ENCODE data around the gene ZNF324.
"Not testable (repeated sequence)": the region's sequence is repeated elsewhere in the genome, so short reads cannot be mapped to it uniquely, and the experiment has no call there.

The ZNF324 gene

DNA sequence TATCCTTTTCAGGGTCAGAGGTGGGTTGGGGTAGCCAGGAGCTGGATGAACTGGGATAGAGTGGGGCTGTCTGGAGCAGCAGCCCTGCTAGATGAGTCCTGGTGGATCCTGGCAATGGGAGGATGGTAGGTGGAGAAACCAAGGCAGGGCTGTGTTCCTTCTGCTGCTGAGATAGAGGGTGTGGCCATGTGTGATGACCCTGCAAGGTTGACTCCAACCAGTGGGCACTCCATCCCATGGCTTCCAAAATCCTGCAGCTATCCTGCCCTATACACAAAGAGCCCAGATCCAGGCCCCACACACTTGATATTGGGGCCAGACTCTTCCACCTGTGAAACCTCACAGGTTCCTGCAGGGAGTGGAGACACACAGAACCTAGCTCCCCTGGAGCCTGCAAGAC is 6.9 kb downstream of the ZNF324 start:
- DNase-seq, result no peak

DNA sequence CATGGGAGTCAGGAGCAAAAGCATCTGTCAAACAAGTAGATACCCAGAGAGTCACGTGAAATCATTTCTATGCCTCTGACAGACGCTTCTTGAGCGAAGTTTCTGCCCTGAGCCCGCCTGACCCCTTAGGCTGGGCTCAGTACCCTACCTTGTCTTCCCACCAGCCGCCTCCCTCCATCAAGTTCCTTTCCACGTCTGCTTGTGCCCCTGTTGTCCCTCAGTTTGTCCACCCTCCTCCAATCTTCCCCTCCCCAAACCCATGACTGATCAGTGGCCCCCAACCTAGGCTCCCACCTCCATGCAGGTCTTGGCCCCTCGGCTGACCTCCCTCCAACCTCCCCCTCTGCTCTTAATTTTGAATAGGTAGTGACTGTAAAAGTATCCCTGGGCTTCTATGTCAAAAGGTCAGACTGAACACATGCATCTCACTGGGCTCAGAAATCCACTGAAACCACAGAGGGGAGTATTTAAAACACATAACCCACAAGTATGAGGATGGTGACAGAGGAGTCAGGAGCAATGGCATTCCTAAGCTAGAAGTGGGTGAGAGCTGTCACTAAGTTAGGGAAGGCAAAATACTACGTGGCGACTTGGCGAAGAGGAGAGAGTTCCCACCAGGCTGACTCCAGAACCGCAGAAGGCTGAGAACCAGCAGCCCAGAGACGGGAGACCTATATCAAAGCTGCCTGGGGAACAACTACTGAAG is 7.6 kb downstream of the ZNF324 start:
- DNase-seq, result no peak

DNA sequence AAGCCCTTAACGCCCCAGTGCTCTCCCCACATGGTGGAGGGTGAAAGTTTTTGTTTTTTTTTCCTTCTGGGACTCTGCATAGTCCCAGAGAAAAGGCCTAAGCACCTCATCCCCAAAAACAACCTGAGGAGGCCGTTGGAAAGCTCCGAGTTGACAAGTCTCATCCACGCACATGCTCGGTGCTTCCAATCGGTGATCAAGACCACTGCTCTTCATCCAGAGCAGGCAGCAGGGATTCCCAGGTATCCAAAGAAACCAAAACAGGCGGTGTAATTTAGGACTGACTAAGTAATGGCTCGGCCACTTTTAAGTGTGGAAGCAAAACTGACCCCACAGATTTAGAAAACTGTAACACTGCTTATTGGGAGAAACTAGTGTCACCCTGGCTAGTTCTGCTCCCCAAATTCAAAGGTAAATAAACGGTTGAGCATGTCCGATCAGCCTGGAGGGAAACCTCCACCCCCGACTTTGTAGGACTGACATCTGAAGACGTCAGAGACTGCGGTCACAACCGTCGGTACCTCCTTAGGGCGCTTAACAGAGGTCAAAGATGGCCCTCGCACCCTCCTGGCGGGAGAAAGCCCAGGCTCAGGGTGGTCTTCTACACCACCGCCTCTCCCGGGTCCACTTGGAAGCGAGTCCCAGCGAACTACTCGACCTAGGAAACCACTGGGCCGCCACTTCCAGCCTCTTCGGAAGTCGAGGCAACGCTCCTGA is 8.3 kb downstream of the ZNF324 start:
- no peak for DNase-seq

DNA sequence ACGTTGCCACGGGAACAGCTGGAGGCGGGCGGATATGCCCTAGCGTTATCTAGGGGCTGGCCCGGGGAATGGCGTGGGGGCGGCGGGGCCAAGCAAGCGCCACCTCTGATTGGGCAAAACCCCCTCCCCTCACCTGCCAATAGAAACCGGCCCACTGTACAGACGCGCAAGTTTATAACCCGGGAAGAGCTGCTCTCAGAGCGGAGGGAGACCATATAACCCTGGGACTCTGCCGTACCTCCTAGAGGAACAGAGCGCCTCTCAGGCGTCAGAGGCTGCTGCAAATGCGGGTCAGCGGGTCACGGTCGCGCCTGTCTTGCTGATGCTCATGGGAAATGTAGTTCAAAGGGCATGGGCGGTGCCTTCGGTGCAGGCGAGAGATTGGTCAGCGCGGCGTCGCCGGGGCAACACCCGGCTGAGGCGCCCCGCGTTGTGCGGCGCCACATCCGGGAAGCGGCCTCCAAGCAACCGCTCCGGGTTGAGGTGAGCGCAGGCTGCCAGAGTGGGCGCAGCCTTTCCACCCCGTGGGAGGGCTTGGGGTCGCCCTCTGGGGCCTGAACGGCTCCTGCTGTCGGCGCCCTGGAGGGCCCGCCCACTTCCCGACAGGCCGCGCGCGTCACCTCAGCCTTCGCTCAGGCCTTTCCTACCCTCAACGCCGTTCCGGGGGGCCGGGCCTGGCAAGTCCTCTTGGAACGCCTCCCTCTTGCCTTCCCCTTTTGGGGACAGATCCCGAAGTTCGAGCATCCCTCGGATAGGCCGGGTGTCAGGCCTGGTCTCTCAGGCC is 9.0 kb downstream of the ZNF324 start, which contains the start of gene ZNF446:
Gene ZNF446 (plus strand): TSS at position 639 of the 784 bp plus-strand sequence. CDS start 867 bp downstream, outside the sequence.
- peak; percentile 96 for DNase-seq

DNA sequence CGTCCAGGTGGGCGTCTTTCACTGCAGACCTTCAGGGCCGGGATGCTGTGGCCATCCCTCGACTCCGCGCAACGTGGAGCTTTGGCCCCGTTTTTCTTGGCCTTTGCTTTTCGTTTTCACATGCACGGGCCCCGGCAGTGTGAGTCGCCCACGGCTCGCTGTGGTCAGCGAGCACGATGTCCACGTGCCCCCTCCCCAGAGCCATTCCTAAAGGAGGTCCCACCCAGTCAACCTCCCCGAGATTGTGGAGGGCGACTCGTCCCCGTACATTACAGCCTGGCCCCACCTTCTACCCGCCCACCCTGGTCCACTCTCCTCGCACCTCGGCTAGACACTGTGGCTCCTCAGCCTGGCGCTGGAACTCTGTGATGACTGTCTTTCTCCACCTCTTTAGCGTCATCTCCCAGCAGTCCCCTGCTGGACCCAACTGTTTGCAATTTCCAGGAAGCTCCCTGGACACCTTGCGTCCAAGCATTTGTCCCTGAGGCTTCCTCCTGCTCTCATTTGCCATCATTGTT is 9.7 kb downstream of the ZNF324 start:
- no peak for DNase-seq

DNA sequence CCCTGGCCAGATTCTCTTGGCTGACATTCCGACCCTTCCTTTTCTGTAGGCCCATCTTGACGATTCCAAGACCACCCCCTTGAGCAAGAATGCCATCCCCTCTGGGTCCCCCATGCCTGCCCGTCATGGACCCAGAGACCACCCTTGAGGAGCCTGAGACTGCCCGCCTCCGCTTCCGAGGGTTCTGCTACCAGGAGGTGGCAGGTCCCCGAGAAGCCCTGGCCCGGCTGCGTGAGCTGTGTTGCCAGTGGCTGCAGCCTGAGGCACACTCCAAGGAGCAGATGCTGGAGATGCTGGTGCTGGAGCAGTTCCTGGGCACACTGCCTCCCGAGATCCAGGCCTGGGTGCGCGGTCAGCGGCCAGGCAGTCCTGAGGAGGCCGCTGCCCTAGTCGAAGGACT is 10.2 kb downstream of the ZNF324 start:
- DNase-seq, result no peak

DNA sequence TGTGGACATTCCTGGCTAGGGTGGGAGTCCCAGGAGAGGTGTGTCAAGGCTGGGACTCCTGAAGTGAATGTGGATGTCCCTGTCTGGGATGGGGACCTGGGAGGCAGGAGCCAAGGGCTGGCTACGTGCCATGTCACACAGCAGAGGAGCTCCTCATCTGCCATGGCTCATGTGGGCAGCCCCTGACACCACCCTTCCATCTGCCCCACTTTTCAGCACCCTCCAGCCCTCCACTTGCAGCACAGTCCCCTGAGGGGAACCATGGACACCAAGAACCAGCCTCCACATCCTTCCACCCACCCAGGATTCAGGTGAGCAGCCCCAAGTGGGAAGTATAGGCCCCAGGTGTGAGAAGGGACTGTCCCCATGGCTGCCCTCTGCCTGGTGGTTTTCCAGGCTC is 11.0 kb downstream of the ZNF324 start:
- DNase-seq, result no peak

DNA sequence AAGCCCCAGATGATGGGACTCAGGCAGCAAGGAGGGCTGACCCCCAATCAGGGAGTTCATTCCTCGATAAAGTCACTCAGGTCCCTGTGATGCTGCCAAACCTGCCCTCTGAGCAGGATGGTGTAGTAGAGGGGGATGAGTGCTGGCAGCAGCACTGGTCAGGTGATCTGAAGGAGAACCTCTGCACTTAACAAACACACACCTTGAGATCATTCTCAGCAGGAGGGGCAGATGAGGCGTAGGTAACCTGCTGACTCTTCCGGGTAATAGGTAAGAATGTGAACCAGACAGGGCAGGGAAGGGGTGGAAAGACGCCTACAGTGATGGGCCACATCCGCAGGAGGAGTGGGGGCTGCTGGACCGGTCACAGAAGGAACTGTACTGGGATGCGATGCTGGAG is 12.4 kb downstream of the ZNF324 start:
- no peak for DNase-seq

DNA sequence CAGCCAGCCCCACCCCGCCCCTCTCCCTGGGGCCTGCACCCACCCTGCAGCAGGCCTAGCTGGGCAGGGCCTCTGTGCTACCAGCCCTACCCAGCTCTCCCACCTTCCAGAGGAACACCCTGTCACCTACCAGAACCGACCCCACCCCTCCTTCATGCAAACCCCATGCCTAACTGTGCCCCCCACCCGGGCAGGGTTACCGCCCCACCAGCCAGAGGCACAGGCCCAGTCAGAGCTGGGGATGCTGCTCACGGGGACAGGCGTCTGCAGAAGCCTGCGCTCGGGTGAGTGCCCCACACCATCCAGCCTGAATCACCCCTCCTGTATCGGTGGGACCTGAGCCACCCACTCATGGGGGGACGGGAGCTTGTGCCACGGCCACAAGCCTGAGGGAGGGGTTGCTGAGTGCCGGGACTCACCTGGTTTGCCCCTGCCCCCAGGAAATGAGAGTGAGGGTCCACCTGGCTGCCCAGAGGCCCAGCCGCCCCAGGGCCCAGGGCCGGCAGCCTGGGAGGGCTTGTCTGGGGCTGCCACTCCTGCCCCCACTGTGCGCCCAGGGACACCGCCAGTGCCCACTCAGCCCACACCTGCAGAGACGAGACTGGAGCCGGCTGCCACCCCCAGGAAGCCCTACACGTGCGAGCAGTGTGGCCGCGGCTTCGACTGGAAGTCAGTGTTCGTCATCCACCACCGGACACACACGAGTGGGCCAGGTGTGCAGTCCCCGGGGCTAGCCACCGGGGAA is 13.0 kb downstream of the ZNF324 start:
- no peak for DNase-seq

DNA sequence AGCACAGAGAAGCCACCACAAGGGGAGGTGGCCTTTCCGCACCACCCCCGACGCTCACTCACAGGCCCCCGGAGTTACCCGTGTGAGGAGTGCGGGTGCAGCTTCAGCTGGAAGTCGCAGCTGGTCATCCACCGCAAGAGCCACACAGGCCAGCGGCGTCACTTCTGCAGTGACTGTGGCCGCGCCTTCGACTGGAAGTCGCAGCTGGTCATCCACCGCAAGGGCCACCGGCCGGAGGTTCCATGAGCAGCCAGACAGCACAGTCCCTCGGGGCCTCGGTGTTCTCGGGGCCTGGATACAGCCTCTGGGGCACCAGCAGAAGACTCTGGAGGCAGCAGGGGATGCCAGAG is 13.6 kb downstream of the ZNF324 start:
- no peak for DNase-seq

DNA sequence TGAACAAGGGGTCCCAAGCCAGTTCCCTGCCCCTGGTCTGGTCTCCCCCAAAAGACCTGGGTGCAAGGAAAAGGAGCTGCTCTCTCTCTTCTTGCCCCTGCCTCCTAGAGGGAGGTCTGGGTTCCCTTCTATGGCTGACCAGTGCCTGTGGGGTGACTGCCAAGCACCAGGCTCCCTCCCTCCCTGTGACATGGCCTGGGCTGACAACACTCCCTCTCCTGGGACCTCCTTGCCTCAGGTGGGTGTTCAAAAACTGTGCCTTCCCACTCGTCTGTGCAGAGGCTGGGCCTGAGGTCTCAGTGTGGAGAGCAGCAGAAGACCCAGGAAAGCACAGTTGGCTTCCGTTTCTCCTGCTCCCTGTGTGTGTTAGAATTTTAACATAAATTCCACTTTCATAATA is 14.0 kb downstream of the ZNF324 start:
- no peak for DNase-seq

DNA sequence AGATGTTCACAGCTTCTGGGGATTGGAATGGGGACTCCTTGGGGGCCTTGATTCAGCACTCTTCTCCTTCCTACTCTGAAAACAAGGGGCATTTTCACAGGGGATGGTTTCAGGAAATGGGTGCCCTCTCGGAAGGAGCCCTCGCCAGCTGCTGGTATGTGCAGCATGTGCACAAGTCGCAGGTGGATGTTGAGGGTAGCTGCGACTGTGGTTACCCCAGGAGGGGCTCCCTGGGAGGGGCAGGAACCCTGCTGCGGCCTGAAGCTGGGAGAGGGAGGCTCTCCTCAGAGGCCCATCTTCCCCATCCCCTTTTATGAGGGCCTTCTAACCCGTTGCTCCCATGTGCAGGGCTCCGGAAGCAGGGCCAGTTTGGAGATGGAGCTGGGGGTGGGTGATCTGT is 15.5 kb downstream of the ZNF324 start:
- DNase-seq, result no peak

DNA sequence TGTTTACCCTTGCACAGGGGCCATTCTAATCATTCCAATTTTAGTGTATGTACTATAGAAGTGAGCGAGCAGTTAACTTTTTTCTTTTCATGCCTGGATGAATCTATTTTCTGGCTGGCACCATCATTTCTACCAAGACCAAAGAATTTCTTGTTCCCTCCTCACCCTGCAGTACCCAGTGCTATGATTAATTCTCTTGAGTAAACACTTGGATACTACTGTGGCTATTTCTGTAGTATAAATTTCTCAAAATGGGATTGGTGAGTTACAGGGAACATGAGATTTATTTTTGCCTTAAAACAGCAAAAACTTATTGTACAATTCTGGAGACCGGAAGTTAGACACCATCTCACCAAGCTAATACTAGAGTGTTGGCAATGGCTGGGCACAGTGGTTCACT is 16.9 kb downstream of the ZNF324 start:
- no peak for DNase-seq

DNA sequence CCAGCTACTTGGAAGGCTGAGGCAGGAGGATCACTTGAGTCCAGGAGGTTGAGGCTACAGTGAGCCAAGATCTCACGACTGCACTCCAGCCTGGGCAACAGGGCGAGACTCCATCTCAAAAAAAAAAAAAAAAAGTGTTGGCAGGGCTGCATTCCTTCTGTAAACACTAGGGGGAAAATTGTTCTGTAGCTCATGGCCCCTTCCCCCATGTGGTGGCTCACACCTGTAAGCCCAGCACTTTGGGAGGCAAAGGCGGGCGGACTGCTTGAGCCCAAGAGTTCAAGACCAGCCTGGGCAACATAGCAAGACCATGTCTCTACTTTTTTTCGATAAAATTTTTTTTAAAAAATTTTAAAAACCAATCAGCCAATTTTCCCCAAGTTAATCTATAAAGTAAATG is 17.5 kb downstream of the ZNF324 start:
- DNase-seq, result not testable (repeated sequence)

DNA sequence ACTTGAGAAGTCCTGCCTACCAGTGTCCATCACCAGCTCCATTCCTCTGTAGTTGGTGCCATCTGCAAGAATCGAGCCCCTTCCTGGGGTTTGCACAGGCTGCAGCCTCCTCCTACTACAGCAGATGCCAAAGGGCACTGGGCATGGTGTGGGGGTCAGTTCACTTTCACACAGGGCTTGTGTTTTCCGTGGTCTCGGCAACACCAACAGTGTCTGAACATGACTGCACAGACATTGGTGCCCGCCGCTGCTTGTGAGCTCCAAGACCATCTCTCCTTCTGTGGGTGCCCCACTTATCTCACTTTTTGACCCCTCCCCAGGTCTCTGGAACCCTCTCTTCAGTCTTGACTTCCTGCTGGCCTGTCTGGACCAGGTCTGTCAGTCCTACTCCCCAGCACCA is 24.5 kb downstream of the ZNF324 start:
- no peak for DNase-seq

DNA sequence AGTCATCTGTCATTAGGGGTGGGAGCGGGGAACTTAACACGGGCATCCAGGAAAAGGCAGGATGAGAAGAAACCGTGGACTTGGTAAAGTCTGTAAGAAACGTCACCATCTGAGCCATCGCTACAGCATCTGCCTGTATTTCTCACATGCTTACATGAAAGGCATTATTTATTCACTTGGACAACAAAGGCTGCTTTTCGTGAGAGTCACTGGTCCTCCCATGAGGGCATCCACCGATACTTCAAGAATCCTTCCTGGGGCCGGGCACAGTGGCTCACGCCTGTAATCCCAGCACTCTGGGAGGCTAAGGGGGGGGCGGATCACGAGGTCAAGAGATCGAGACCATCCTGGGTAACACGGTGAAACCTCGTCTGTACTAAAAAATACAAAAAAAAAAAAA is 25.4 kb downstream of the ZNF324 start:
- no peak for DNase-seq

DNA sequence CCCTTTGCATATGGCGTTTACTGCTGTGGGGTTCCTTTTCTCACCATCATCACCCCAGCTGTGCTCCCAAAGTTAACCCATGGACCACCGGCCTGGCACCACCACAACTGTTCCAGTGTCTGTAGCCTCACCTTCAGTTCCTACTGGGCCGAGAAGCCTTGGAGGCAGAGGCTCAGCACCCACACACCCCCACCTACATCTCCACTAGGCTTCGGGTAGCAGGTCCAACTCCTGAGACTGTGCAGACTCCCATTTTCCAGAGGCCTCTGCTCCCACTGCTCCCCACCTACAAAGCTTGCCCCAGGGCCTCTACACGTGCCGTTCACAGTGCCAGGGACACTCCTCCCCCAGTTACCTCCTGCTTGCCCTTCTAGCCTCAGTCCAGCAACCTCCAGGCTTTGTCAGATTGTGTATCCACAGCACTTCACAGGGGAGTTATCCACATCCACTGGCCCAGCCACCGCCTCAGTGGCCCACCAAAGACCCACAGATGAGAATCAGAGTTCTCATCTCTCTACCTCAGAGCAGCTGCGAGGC is 30.8 kb downstream of the ZNF324 start:
- DNase-seq, result no peak

DNA sequence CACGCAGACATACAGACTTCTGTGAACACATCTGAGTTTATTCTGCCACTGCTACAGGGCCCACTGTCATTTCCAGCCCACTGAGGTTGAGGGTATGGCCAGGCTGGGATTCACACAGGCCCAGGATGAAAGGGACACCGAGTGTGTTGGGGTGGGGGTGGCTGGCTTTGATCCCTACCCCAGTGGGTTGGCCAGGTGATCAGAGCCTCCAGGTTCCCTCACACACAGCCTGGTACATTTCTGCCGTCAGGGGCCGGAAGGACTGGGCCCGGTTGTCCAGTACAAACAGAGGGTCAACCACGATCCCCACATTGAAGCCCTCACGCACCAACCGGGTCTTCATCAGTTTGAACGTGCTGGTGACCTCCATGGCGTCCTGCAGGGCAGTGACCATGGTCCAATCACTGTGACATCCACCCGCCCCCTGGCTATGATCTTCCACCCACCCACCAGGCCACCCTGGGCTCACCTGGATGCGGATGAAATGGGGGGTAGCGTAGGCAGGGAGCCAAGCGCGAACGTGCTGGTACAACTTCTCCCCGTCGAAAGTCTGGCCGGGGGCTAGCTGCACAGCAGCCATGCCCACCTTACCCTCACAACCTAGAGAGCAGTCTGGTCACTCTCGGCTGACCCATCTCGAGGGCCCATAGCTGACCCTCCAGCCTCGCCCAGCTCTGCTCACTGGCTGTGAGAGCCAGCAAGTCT is 31.6 kb downstream of the ZNF324 start:
- DNase-seq, result no peak

DNA sequence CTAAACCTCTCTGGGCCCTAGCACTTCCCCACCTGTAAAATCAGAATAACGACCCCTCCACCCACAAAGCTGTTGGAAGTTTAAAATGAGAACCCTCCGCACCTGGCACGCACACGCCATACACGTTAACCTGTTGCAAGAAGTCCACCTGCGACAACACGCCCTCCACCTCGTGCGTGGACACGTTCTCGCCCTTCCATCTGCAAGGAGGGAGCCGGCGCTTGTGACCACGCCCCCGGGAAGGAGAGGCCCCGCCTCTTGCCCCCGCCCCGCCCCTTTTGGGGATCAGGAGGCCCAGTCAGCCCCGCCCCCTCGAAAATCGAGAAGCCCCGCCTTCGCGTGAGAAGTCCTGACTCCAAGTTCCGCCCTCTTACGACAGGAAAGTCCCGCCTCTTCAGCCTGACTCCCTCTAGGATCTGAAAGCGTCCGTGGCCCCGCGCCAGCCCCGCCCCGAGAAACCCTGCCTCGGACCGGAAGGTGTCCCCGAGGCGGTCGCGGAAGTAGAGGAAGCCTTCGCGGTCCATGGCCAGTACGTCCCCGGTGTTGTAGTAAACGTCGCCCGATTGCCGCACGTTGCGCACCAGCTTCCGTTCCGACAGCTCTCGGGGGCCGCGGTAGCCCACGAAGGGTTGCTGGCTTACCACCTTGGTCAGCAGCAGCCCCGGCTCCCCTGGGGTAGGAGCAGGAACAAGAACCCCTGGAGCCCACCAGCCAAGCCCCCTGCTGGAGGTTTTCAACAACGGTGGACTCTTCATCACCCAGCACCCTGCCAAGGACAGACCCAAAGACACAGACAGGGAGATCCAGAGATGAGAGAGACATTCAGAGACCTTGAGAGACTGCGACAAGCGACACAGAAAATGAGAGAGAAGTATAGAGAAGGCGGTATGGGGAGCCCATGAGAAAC is 32.4 kb downstream of the ZNF324 start:
- peak; percentile 100 for DNase-seq

DNA sequence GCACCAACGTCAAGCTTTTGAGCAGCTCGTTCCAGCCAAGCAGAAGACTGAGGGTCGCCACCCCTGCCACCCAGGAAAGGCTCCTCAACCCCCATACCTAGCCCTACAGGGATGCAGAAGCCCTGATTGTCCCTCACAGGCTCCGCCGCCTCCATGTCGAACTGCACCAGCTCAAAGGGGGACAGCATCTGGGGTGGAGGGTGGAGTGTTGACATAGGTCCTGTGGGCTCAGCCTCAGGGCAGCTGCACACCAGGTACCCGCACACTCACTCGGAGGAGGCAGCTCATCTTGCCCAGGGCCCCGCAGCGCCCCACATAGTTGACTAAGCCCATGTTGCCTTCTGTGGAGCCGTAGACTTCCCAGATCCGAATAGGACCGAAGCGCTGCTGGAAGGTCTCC is 33.4 kb downstream of the ZNF324 start:
- no peak for DNase-seq

All from inflammatory macrophage treated with lipopolysaccharide for 4 hours (primary cell).